Measurements from ENCODE around the gene ANKRD11. TPM values are rescaled to one million over a fixed set of nuclear protein-coding genes. Genes with fewer than 3 reads are reported as not detected.

Gene ANKRD11
- total RNA-seq, 1 donor from 2014 or later: 164 TPM

GRCh38 chr16:89361751-89362539, 128.4 kb downstream of the ANKRD11 start:
- Mint-ChIP-seq H3K9me3 (no peaks in the 10 kb centered on the region), H3K4me1 (peaks cover 52% of the 10 kb centered on the region), H3K36me3 (ENCODE audit: low read depth) (no peaks in the 10 kb centered on the region), H3K4me3 (no peak overlapping the region), H3K27me3 (ENCODE audit: low read depth) (no peaks in the 10 kb centered on the region), H3K27ac (ENCODE audit: unreplicated experiment) (peak overlapping the region; percentile 76)
- DNase-seq (ENCODE audit: low read depth, low spot score): no peak
- no peak for TF ChIP-seq CTCF (conservative IDR thresholded peaks at IDR 0.05)

- Mint-ChIP-seq H3K4me1 (peaks cover 55% of the 10 kb centered on the region), H3K9me3 (no peaks in the 10 kb centered on the region), H3K27ac (ENCODE audit: unreplicated experiment) (no peak overlapping the region), H3K36me3 (ENCODE audit: low read depth) (no peaks in the 10 kb centered on the region), H3K4me3 (no peak overlapping the region), H3K27me3 (ENCODE audit: low read depth) (no peaks in the 10 kb centered on the region)
- DNase-seq (ENCODE audit: low read depth, low spot score): no peak
- TF ChIP-seq CTCF (conservative IDR thresholded peaks at IDR 0.05): no peak
Observed at GRCh38 chr16:89360760-89361435, 129.5 kb downstream of the ANKRD11 start.

- DNase-seq (ENCODE audit: low read depth, low spot score): no peak
- Mint-ChIP-seq H3K36me3 (ENCODE audit: low read depth) (no peaks in the 10 kb centered on the region), H3K27me3 (ENCODE audit: low read depth) (no peaks in the 10 kb centered on the region), H3K4me3 (no peak overlapping the region), H3K27ac (ENCODE audit: unreplicated experiment) (peak overlapping the region; percentile 83), H3K4me1 (peaks cover 53% of the 10 kb centered on the region), H3K9me3 (no peaks in the 10 kb centered on the region)
- TF ChIP-seq CTCF (conservative IDR thresholded peaks at IDR 0.05): no peak
Observed at GRCh38 chr16:89359264-89360147, 130.9 kb downstream of the ANKRD11 start.

GRCh38 chr16:89358030-89359005, 132.0 kb downstream of the ANKRD11 start:
- DNase-seq (ENCODE audit: low read depth, low spot score): no peak
- H3K36me3 Mint-ChIP-seq (ENCODE audit: low read depth): no peaks in the 10 kb centered on the region
- H3K27ac Mint-ChIP-seq (ENCODE audit: unreplicated experiment): peak overlapping the region; percentile 43
- H3K4me1 Mint-ChIP-seq: peaks cover 42% of the 10 kb centered on the region
- no peak overlapping the region for H3K4me3 Mint-ChIP-seq
- H3K27me3 Mint-ChIP-seq (ENCODE audit: low read depth): no peaks in the 10 kb centered on the region
- no peaks in the 10 kb centered on the region for H3K9me3 Mint-ChIP-seq
- no peak for TF ChIP-seq CTCF (conservative IDR thresholded peaks at IDR 0.05)
